ENCODE measurements around the gene JAZF1.

The JAZF1 gene

GRCh38 chr7:27826357-27826756, 354.2 kb downstream of the JAZF1 start:
- H3K36me3 ChIP-seq (ENCODE audit: insufficient read depth), result no peaks in the 10 kb centered on the region
- no peak overlapping the region for H2AFZ ChIP-seq (ENCODE audit: low read depth)
- H3K9ac ChIP-seq, result no peak overlapping the region
- no peaks in the 10 kb centered on the region for H4K20me1 ChIP-seq (ENCODE audit: insufficient read depth)
- TF ChIP-seq CTCF (conservative IDR thresholded peaks at IDR 0.05; ENCODE audit: low read depth, low read length), result no peak
- no peaks in the 10 kb centered on the region for H3K79me2 ChIP-seq (ENCODE audit: insufficient read depth, low read depth)
- H3K4me3 ChIP-seq (IDR thresholded peaks at IDR 0.05; ENCODE audit: insufficient read depth, low read depth, low read length), result no peak overlapping the region
- H3K4me2 ChIP-seq, result no peak overlapping the region
- H3K27me3 ChIP-seq (ENCODE audit: insufficient read depth, low read depth), result no peaks in the 10 kb centered on the region
- H3K4me1 ChIP-seq (ENCODE audit: low read depth, poor library complexity, severe bottlenecking), result no peaks in the 10 kb centered on the region
- no peak overlapping the region for H3K27ac ChIP-seq

- H3K4me2 ChIP-seq, result no peak overlapping the region
- H3K9ac ChIP-seq, result no peak overlapping the region
- H3K27ac ChIP-seq, result no peak overlapping the region
- no peaks in the 10 kb centered on the region for H3K36me3 ChIP-seq (ENCODE audit: insufficient read depth)
- no peaks in the 10 kb centered on the region for H3K4me1 ChIP-seq (ENCODE audit: low read depth, poor library complexity, severe bottlenecking)
- no peaks in the 10 kb centered on the region for H3K79me2 ChIP-seq (ENCODE audit: insufficient read depth, low read depth)
- H4K20me1 ChIP-seq (ENCODE audit: insufficient read depth), result no peaks in the 10 kb centered on the region
- no peak for TF ChIP-seq CTCF (conservative IDR thresholded peaks at IDR 0.05; ENCODE audit: low read depth, low read length)
- no peaks in the 10 kb centered on the region for H3K27me3 ChIP-seq (ENCODE audit: insufficient read depth, low read depth)
- H3K4me3 ChIP-seq (IDR thresholded peaks at IDR 0.05; ENCODE audit: insufficient read depth, low read depth, low read length), result no peak overlapping the region
- H2AFZ ChIP-seq (ENCODE audit: low read depth), result no peak overlapping the region
Measured at GRCh38 chr7:27825891-27826290, 354.7 kb downstream of the JAZF1 start.

GRCh38 chr7:27822245-27822644, 358.4 kb downstream of the JAZF1 start:
- no peak for TF ChIP-seq CTCF (conservative IDR thresholded peaks at IDR 0.05; ENCODE audit: low read depth, low read length)
- Histone ChIP-seq H4K20me1 (ENCODE audit: insufficient read depth) (no peaks in the 10 kb centered on the region), H3K27me3 (ENCODE audit: insufficient read depth, low read depth) (no peaks in the 10 kb centered on the region), H3K36me3 (ENCODE audit: insufficient read depth) (no peaks in the 10 kb centered on the region), H3K4me3 (IDR thresholded peaks at IDR 0.05; ENCODE audit: insufficient read depth, low read depth, low read length) (no peak overlapping the region), H3K4me2 (no peak overlapping the region), H3K4me1 (ENCODE audit: low read depth, poor library complexity, severe bottlenecking) (no peaks in the 10 kb centered on the region), H3K9ac (no peak overlapping the region), H2AFZ (ENCODE audit: low read depth) (no peak overlapping the region), H3K27ac (no peak overlapping the region), H3K79me2 (ENCODE audit: insufficient read depth, low read depth) (no peaks in the 10 kb centered on the region)

GRCh38 chr7:27812706-27813105, 367.9 kb downstream of the JAZF1 start:
- H2AFZ ChIP-seq (ENCODE audit: low read depth), result no peak overlapping the region
- no peak overlapping the region for H3K9ac ChIP-seq
- no peaks in the 10 kb centered on the region for H4K20me1 ChIP-seq (ENCODE audit: insufficient read depth)
- H3K4me3 ChIP-seq (IDR thresholded peaks at IDR 0.05; ENCODE audit: insufficient read depth, low read depth, low read length), result no peak overlapping the region
- no peak overlapping the region for H3K27ac ChIP-seq
- no peaks in the 10 kb centered on the region for H3K79me2 ChIP-seq (ENCODE audit: insufficient read depth, low read depth)
- H3K4me2 ChIP-seq, result no peak overlapping the region
- H3K36me3 ChIP-seq (ENCODE audit: insufficient read depth), result no peaks in the 10 kb centered on the region
- no peaks in the 10 kb centered on the region for H3K27me3 ChIP-seq (ENCODE audit: insufficient read depth, low read depth)
- H3K4me1 ChIP-seq (ENCODE audit: low read depth, poor library complexity, severe bottlenecking), result peaks cover 12% of the 10 kb centered on the region
- TF ChIP-seq CTCF (conservative IDR thresholded peaks at IDR 0.05; ENCODE audit: low read depth, low read length), result no peak
